ENCODE measurements around the gene OAS3.
"Not testable (repeated sequence)": the region's sequence is repeated elsewhere in the genome, so short reads cannot be mapped to it uniquely, and the experiment has no call there.

Gene OAS3

GRCh38 chr12:112986291-112986800 lies 48.1 kb downstream of the OAS3 start:
- no peak for DNase-seq (ENCODE audit: low read depth)

- DNase-seq (ENCODE audit: low read depth), result no peak
These were observed 49.3 kb downstream of the OAS3 start for GRCh38 chr12:112987561-112987960.

GRCh38 chr12:112988224-112988623 lies 50.0 kb downstream of the OAS3 start:
- DNase-seq (ENCODE audit: low read depth), result no peak

GRCh38 chr12:112988823-112989385 lies 50.6 kb downstream of the OAS3 start:
- DNase-seq (ENCODE audit: low read depth), result not testable (repeated sequence)

GRCh38 chr12:112989806-112990205 lies 51.5 kb downstream of the OAS3 start:
- DNase-seq (ENCODE audit: low read depth), result no peak

- peak; percentile 26 for DNase-seq (ENCODE audit: low read depth)
These were observed 54.5 kb downstream of the OAS3 start for GRCh38 chr12:112992541-112993398.

- DNase-seq (ENCODE audit: low read depth), result no peak
These were observed 56.7 kb downstream of the OAS3 start for GRCh38 chr12:112995008-112995407.

- DNase-seq (ENCODE audit: low read depth), result no peak
These were observed 58.2 kb downstream of the OAS3 start for GRCh38 chr12:112996501-112996900.

GRCh38 chr12:112997506-112997905 lies 59.2 kb downstream of the OAS3 start:
- no peak for DNase-seq (ENCODE audit: low read depth)

GRCh38 chr12:112998987-112999767 lies 60.9 kb downstream of the OAS3 start:
- no peak for DNase-seq (ENCODE audit: low read depth)

GRCh38 chr12:113000433-113000832 lies 62.2 kb downstream of the OAS3 start:
- DNase-seq (ENCODE audit: low read depth), result no peak

- DNase-seq (ENCODE audit: low read depth), result no peak
These were observed 63.9 kb downstream of the OAS3 start for GRCh38 chr12:113002155-113002554.

- no peak for DNase-seq (ENCODE audit: low read depth)
These were observed 64.4 kb downstream of the OAS3 start for GRCh38 chr12:113002676-113003075.

GRCh38 chr12:113003636-113004035 lies 65.4 kb downstream of the OAS3 start:
- no peak for DNase-seq (ENCODE audit: low read depth)

- no peak for DNase-seq (ENCODE audit: low read depth)
These were observed 67.5 kb downstream of the OAS3 start for GRCh38 chr12:113005762-113006161.

GRCh38 chr12:113006206-113006605 lies 67.9 kb downstream of the OAS3 start:
- no peak for DNase-seq (ENCODE audit: low read depth)

GRCh38 chr12:113006641-113007040 lies 68.4 kb downstream of the OAS3 start:
- no peak for DNase-seq (ENCODE audit: low read depth)

GRCh38 chr12:113007166-113007565 lies 68.9 kb downstream of the OAS3 start:
- DNase-seq (ENCODE audit: low read depth), result no peak

- DNase-seq (ENCODE audit: low read depth), result no peak
These were observed 72.4 kb downstream of the OAS3 start for GRCh38 chr12:113010701-113011100.

- no peak for DNase-seq (ENCODE audit: low read depth)
These were observed 76.3 kb downstream of the OAS3 start for GRCh38 chr12:113014565-113014964.

GRCh38 chr12:113016796-113017195 lies 78.5 kb downstream of the OAS3 start:
- DNase-seq (ENCODE audit: low read depth), result no peak

GRCh38 chr12:113019025-113019424 lies 80.8 kb downstream of the OAS3 start:
- no peak for DNase-seq (ENCODE audit: low read depth)

- no peak for DNase-seq (ENCODE audit: low read depth)
These were observed 83.2 kb downstream of the OAS3 start for GRCh38 chr12:113021500-113021899.

Data from stimulated activated CD8-positive, alpha-beta memory T cell treated with anti-CD3 and anti-CD28 coated beads, Interleukin-4, amount 100 ng/mL, for 24 hours (primary cell).